ENCODE measurements around the gene CUX1. TPM values are rescaled to one million over a fixed set of nuclear protein-coding genes. Genes with fewer than 3 reads are reported as not detected.
A peak's percentile ranks its signal among the peaks of the same experiment; 100 is the strongest.

The CUX1 gene
- total and polyA plus RNA-seq, 2 donors (not counting 1 experiment from before 2014, with no cell fraction given) = 10.8 to 86.5 TPM

GRCh38 chr7:102292813-102293798 is 475.7 kb downstream of the CUX1 start:
- no peak for TF ChIP-seq EZH2 (IDR thresholded peaks at IDR 0.05; ENCODE audit: borderline replicate concordance, insufficient read depth, low read depth, low read length, poor library complexity, severe bottlenecking)
- TF ChIP-seq CTCF (IDR thresholded peaks at IDR 0.05) = no peak
- no peak for DNase-seq
- Mint-ChIP-seq H3K9me3 (ENCODE audit: insufficient read depth) (no peaks in the 10 kb centered on the region), H3K27ac (no peak overlapping the region), H3K4me1 (peaks cover 88% of the 10 kb centered on the region), H3K27me3 (no peaks in the 10 kb centered on the region), H3K4me3 (no peak overlapping the region)
- ATAC-seq (ENCODE audit: low read depth) = no peak
- H3K9ac ChIP-seq (ENCODE audit: low read length) = no peak overlapping the region
- H3K79me2 ChIP-seq (ENCODE audit: control insufficient read depth, insufficient read depth, low read length) = peaks cover 93% of the 10 kb centered on the region
- peak overlapping the region in 1 of 5 experiments; percentile 29 for H3K4me3 ChIP-seq (ENCODE audit: control extremely low read depth in 1 of 5, extremely low read depth in 1 of 5, insufficient read depth in 1 of 5, low read depth in 2 of 5, low read length in 4 of 5)
- peak overlapping the region in 1 of 2 donors; percentile 56 for H3K27ac ChIP-seq (ENCODE audit: low read length in 2 of 2)
- no peak overlapping the region for H2AFZ ChIP-seq (ENCODE audit: insufficient read depth, low read depth, low read length, poor library complexity, severe bottlenecking)
- no peaks in the 10 kb centered on the region for H3K9me3 ChIP-seq (ENCODE audit: control extremely low read depth in 1 of 3, control insufficient read depth in 2 of 3, insufficient read depth in 1 of 3, low read length in 2 of 3)
- no peaks in the 10 kb centered on the region for H3K27me3 ChIP-seq (replicated peaks in 1 of 4; ENCODE audit: control extremely low read depth in 1 of 4, control insufficient read depth in 3 of 4, insufficient read depth in 4 of 4, low read length in 3 of 4)
- peaks cover 96% of the 10 kb centered on the region for H4K20me1 ChIP-seq (ENCODE audit: control insufficient read depth, insufficient read depth, low read length, poor library complexity, severe bottlenecking)
- H3K4me1 ChIP-seq (ENCODE audit: control insufficient read depth in 2 of 2, insufficient read depth in 2 of 2, low read length in 2 of 2) = peaks cover 75 to 85% of the 10 kb centered on the region in 2 donors
- ChIA-PET POLR2A (interaction anchor here (0.5 to 1.7 kb wide), 5 partner anchors 11 to 152 kb away, joined by 4 to 11 read pairs (median 7); no protein-coding TSS in a partner anchor), CTCF (interaction anchor here (0.7 to 7.4 kb wide), 6 partner anchors 11 to 441 kb away, joined by 3 to 75 read pairs (median 3); no protein-coding TSS in a partner anchor)
- peaks cover 0 to 15% of the 10 kb centered on the region in 2 experiments for H3K36me3 ChIP-seq (replicated peaks in 1 of 2; ENCODE audit: control extremely low read depth in 1 of 2, control insufficient read depth in 1 of 2, extremely low read depth in 1 of 2, insufficient read depth in 2 of 2, low read length in 1 of 2)
- peak overlapping the region; percentile 60 for H3K4me2 ChIP-seq (replicated peaks; ENCODE audit: low read depth, low read length, poor library complexity, severe bottlenecking)
- intact Hi-C loops (cut with micrococcal nuclease) = no loop called here
- WGBS (ENCODE audit: insufficient coverage) = 65% methylated on average over 14 of the region's 36 CpGs
